HepG2 (cell line): ENCODE results near the gene PLCL2. TPM values are rescaled to one million over a fixed set of nuclear protein-coding genes. Genes with fewer than 3 reads are reported as not detected.

Experiments
- ATAC-seq: fragments of 200-7000 bp; cut with Tn5 transposase; 3 replicates; pipeline ENCODE4 v1.9.1; 2020; ENCODE audit warnings: mild to moderate bottlenecking, moderate library complexity
- BruUV-seq: library from RNA; stranded (reverse); fragments of 400-500 nt; replicated peaks from 2 replicates; lab custom pipeline; 2021; lab: Mats Ljungman, UMichigan
- CTCF ChIA-PET: fragments of 300-600 bp; formaldehyde crosslinking; extraction: SDS; loops from one replicate; lab custom pipeline; 2021; ENCODE audit warnings: low total read pairs, inconsistent platforms, low intra/inter-chr PET ratio; lab: Yijun Ruan, JAX
- POLR2A ChIA-PET: fragments of 350-600 bp; sonication (Branson Sonifier 250); formaldehyde crosslinking; loops from one replicate; lab custom pipeline; 2020; ENCODE audit warnings: antibody characterized with exemption, inconsistent platforms; lab: Yijun Ruan, JAX
- DNase-seq: peaks from one replicate; pipeline ENCODE4 v3.0.0-alpha.2; 2015; ENCODE audit warnings: low spot score
- FAIRE-seq: peaks from 3 replicates; lab custom pipeline; 2011; peaks lifted over from hg19 to GRCh38; lab: Jason Lieb, UNC
- H2AFZ ChIP-seq: one replicate; pipeline ENCODE4 v1.6.1; 2011; ENCODE audit warnings: low read length, inconsistent platforms
- H3K27ac ChIP-seq: fragments of 300-600 bp; 3 replicates; pipeline ENCODE4 v1.8.0; 2011; ENCODE audit warnings: mixed run types, mild to moderate bottlenecking, mixed read lengths, low read length, inconsistent platforms; ENCODE audit not compliant: insufficient read depth; ENCODE audit errors: extremely low read length
- H3K27me3 ChIP-seq, 2 experiments: fragments of 200-600 bp in 1 of 2; 2 replicates in 1 of 2; 3 replicates in 1 of 2; pipeline versions ENCODE4 v1.6.0 to v1.8.0; 2011; ENCODE audit warnings: low read length in 2 of 2, mild to moderate bottlenecking in 2 of 2, moderate library complexity in 2 of 2, inconsistent platforms in 1 of 2; ENCODE audit not compliant: insufficient read depth in 2 of 2, control insufficient read depth in 1 of 2
- H3K36me3 ChIP-seq, 2 experiments: fragments of 200-600 bp in 1 of 2; replicated peaks in 1 of 2; 2 replicates in 1 of 2; 3 replicates in 1 of 2; pipeline versions ENCODE4 v1.5.1 to v1.8.0; 2011; ENCODE audit warnings: low read length in 2 of 2, inconsistent platforms in 1 of 2; ENCODE audit not compliant: insufficient read depth in 2 of 2, control insufficient read depth in 1 of 2
- H3K4me1 ChIP-seq: 2 replicates; pipeline ENCODE4 v1.5.1; 2012; ENCODE audit warnings: low read length, inconsistent platforms; ENCODE audit not compliant: insufficient read depth
- H3K4me2 ChIP-seq: 2 replicates; pipeline ENCODE4 v1.6.0; 2011; ENCODE audit warnings: low read depth, low read length, inconsistent platforms
- H3K4me3 ChIP-seq, 3 experiments: fragments of 200-600 bp in 1 of 3; sonication (generic), shearing (Covaris generic) in 1 of 3; replicated peaks in 1 of 3; 2 replicates each; pipeline ENCODE4 v1.5.1; 2011 to 2016; ENCODE audit warnings: low read length in 3 of 3, inconsistent platforms in 2 of 3, low read depth in 2 of 3, mild to moderate bottlenecking in 2 of 3, control low read depth in 1 of 3, mixed read lengths in 1 of 3; ENCODE audit not compliant: insufficient read depth in 1 of 3
- H3K79me2 ChIP-seq: one replicate; pipeline ENCODE4 v1.6.1; 2011; ENCODE audit warnings: low read length, inconsistent platforms; ENCODE audit not compliant: insufficient read depth
- H3K9ac ChIP-seq: 2 replicates; pipeline ENCODE4 v1.6.0; 2011; ENCODE audit warnings: mild to moderate bottlenecking, low read depth, low read length, inconsistent platforms; ENCODE audit not compliant: insufficient read depth
- H3K9me3 ChIP-seq: 2 replicates; pipeline ENCODE4 v1.5.1; 2012; ENCODE audit warnings: mild to moderate bottlenecking, low read length
- H4K20me1 ChIP-seq: 2 replicates; pipeline ENCODE4 v1.6.0; 2011; ENCODE audit warnings: inconsistent platforms, mild to moderate bottlenecking, low read length, moderate library complexity; ENCODE audit not compliant: insufficient read depth
- ARHGAP35 ChIP-seq: sonication (generic); formaldehyde crosslinking; IDR thresholded peaks from 2 replicates; pipeline ENCODE4 v1.9.0; 2022; ENCODE audit warnings: mild to moderate bottlenecking, inconsistent platforms, moderate library complexity, missing genetic modification reagents, borderline replicate concordance
- CBX5 ChIP-seq: sonication (generic); formaldehyde crosslinking; IDR thresholded peaks from 2 replicates; pipeline ENCODE4 v1.4.0; 2020; ENCODE audit warnings: missing genetic modification reagents, borderline replicate concordance
- DPF2 ChIP-seq: sonication (generic); formaldehyde crosslinking; IDR thresholded peaks from 2 replicates; pipeline ENCODE4 v1.4.0; 2020; ENCODE audit warnings: mild to moderate bottlenecking, low read depth, missing genetic modification reagents, borderline replicate concordance
- HDAC1 ChIP-seq: sonication (generic); formaldehyde crosslinking; IDR thresholded peaks from 2 replicates; pipeline ENCODE4 v1.5.1; 2020; ENCODE audit warnings: mild to moderate bottlenecking, missing genetic modification reagents
- HDAC2 ChIP-seq: sonication (generic); formaldehyde crosslinking; IDR thresholded peaks from 2 replicates; pipeline ENCODE4 v1.4.0; 2020; ENCODE audit warnings: missing genetic modification reagents
- JUNB ChIP-seq: sonication (generic); formaldehyde crosslinking; IDR thresholded peaks from 2 replicates; pipeline ENCODE4 v1.8.0; 2022; ENCODE audit warnings: missing genetic modification reagents, mild to moderate bottlenecking, borderline replicate concordance
- NR3C1 ChIP-seq: sonication (generic); formaldehyde crosslinking; IDR thresholded peaks from 2 replicates; pipeline ENCODE4 v1.4.0; 2020; ENCODE audit warnings: missing genetic modification reagents
- PHF8 ChIP-seq: sonication (generic); formaldehyde crosslinking; IDR thresholded peaks from 2 replicates; pipeline ENCODE4 v1.5.0; 2020; ENCODE audit warnings: missing genetic modification reagents
- PTBP1 ChIP-seq: fragments of 200-400 bp; formaldehyde crosslinking; IDR thresholded peaks from 2 replicates; pipeline ENCODE4 v1.6.1; 2018; ENCODE audit warnings: low read length, low read depth; ENCODE audit not compliant: poor library complexity, severe bottlenecking
- SIN3B ChIP-seq: fragments of 150-350 bp; IDR thresholded peaks from 2 replicates; pipeline ENCODE4 v1.6.1; 2014; ENCODE audit warnings: low read length
- SIX4 ChIP-seq: sonication (generic); formaldehyde crosslinking; IDR thresholded peaks from 2 replicates; pipeline ENCODE4 v1.4.0; 2020; ENCODE audit warnings: missing genetic modification reagents
- STAT6 ChIP-seq: sonication (generic); formaldehyde crosslinking; IDR thresholded peaks from 2 replicates; pipeline ENCODE4 v1.4.0; 2020; ENCODE audit warnings: missing genetic modification reagents, mild to moderate bottlenecking, borderline replicate concordance
- TERF1 ChIP-seq: sonication (generic); formaldehyde crosslinking; IDR thresholded peaks from 2 replicates; pipeline ENCODE4 v1.8.0; 2022; ENCODE audit warnings: mild to moderate bottlenecking, missing genetic modification reagents, moderate library complexity
- WIZ ChIP-seq: sonication (generic); formaldehyde crosslinking; IDR thresholded peaks from 2 replicates; pipeline ENCODE4 v1.5.1; 2020; ENCODE audit warnings: mild to moderate bottlenecking, missing genetic modification reagents
- ZNF558 ChIP-seq: sonication (generic); formaldehyde crosslinking; IDR thresholded peaks from 2 replicates; pipeline ENCODE4 v1.9.0; 2022; ENCODE audit warnings: mild to moderate bottlenecking, missing genetic modification reagents, borderline replicate concordance
- WGBS: methylation state at CpG from one replicate; pipeline ENCODE4 v1.1.6; 2017; ENCODE audit warnings: low lambda C conversion rate; 5-methylcytosine and 5-hydroxymethylcytosine counted together
- in situ Hi-C: cut with HindIII; loops from 2 replicates; pipeline ENCODE4 v1.10.0; 2017; ENCODE audit warnings: low pct_unique_long_range_greater_than_20kb; ENCODE audit not compliant: extremely low pct_ligation_motif_present
- intact Hi-C: fragments of 100-400 bp; cut with micrococcal nuclease; formaldehyde crosslinking; loops from one replicate; pipeline ENCODE4 v1.10.0; 2022; ENCODE audit not compliant: unreplicated experiment
- polyA plus RNA-seq, 8 experiments: library from polyadenylated mRNA; depleted of rRNA in 3 of 8; stranded (reverse) in 7 of 8; unstranded in 1 of 8; fragments of >200 nt; fragmentation: Illumina TruSeq in 4 of 8; extraction: Trizol in 4 of 8; gene quantifications; 2 replicates each; pipeline versions ENCODE4 v1.2.1 to v1.2.3, GENCODE V29; 2011 to 2016; ENCODE audit warnings: low read depth in 4 of 8, missing spikeins in 1 of 8, mixed read lengths in 1 of 8; ENCODE audit not compliant: insufficient read depth in 1 of 8
- total RNA-seq, 5 experiments: library from RNA; depleted of rRNA; stranded (reverse); fragments of >200 nt; fragmentation: Illumina TruSeq; extraction: Trizol; gene quantifications; 2 replicates each; pipeline ENCODE4 v1.2.3, GENCODE V29; 2016; ENCODE audit warnings: low read depth in 1 of 5

PLCL2 gene
- total and polyA plus RNA-seq, 2 of the 13 experiments (the other 11 are each of a cell fraction or from before 2014, with no cell fraction given): not detected

- no peaks in the 10 kb centered on the region for H3K27me3 ChIP-seq
- ATAC-seq (no peak), DNase-seq (no peak)
- in situ Hi-C loops: no loop called here
- H3K27ac ChIP-seq: no peak overlapping the region
- no peak overlapping the region for H2AFZ ChIP-seq
- no peaks in the 10 kb centered on the region for H3K36me3 ChIP-seq
- TF ChIP-seq HDAC1 (CRISPR knock-in tag) (no peak), HDAC2 (CRISPR knock-in tag) (no peak), NR3C1 (CRISPR knock-in tag) (no peak)
- TF ChIP-seq, all 625 proteins: peak for 0
- no peaks in the 10 kb centered on the region for H3K4me1 ChIP-seq
- no peaks in the 10 kb centered on the region for H4K20me1 ChIP-seq
- ChIA-PET POLR2A (no interaction called here), CTCF (no interaction called here)
- no peaks in the 10 kb centered on the region for H3K9me3 ChIP-seq
- no peak overlapping the region for H3K9ac ChIP-seq
- no peak overlapping the region for H3K4me3 ChIP-seq
- FAIRE-seq: no peak
- intact Hi-C loops: loop anchor here (5.0 kb wide), 1 partner anchor 314 kb away; no protein-coding TSS in a partner anchor
- WGBS: 31% methylated on average over 3 of the region's 3 CpGs
- BruUV-seq: no TSS peak
- no peak overlapping the region for H3K4me2 ChIP-seq
- no peaks in the 10 kb centered on the region for H3K79me2 ChIP-seq
These were observed 33.4 kb downstream of the PLCL2 start for GRCh38 chr3:16917980-16918682.

DNA sequence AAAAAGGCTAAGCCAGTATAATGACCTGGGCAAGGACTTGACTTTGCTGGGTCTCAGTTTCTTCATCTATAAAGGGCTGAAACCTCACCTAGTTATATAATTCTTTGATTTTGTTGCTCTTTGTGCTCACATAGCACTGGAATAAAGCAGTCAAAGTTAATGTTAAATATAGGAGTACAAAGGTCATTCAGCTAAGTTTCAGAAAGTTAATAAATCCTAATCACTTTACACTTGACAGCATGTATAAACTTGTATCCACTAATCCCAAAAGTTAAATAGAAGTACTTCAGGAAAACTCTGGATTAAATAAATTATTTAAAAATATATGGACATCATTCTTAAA, 33.9 kb downstream of the PLCL2 start:
- ATAC-seq (no peak), FAIRE-seq (no peak), DNase-seq (no peak)
- intact Hi-C loops (loop anchor here (5.0 kb wide), 1 partner anchor 314 kb away; no protein-coding TSS in a partner anchor), in situ Hi-C loops (no loop called here)
- Histone ChIP-seq H3K4me3 (no peak overlapping the region), H3K79me2 (no peaks in the 10 kb centered on the region), H3K27ac (no peak overlapping the region), H2AFZ (no peak overlapping the region), H3K4me1 (no peaks in the 10 kb centered on the region), H3K27me3 (no peaks in the 10 kb centered on the region), H3K9me3 (no peaks in the 10 kb centered on the region), H4K20me1 (no peaks in the 10 kb centered on the region), H3K36me3 (no peaks in the 10 kb centered on the region), H3K9ac (no peak overlapping the region), H3K4me2 (no peak overlapping the region)
- ChIA-PET CTCF (no interaction called here), POLR2A (no interaction called here)
- no TSS peak for BruUV-seq
- TF ChIP-seq DPF2: no peak
- no peak for TF ChIP-seq PHF8 (CRISPR knock-in tag)
- TF ChIP-seq WIZ (CRISPR knock-in tag): no peak
- TF ChIP-seq SIX4 (CRISPR knock-in tag): no peak
- no peak for TF ChIP-seq ARHGAP35 (CRISPR knock-in tag)
- no peak for TF ChIP-seq ZNF558
- TF ChIP-seq PTBP1: no peak
- no peak for TF ChIP-seq SIN3B
- no peak for TF ChIP-seq TERF1
- no peak for TF ChIP-seq STAT6
- TF ChIP-seq CBX5 (CRISPR knock-in tag): no peak
- no peak for TF ChIP-seq JUNB (CRISPR knock-in tag)
